Small intestine (tissue), 7 donors: Measurements from ENCODE around the gene LTB4R2. TPM values are rescaled to one million over a fixed set of nuclear protein-coding genes. Genes with fewer than 3 reads are reported as not detected.
"Not testable (repeated sequence)": the region's sequence is repeated elsewhere in the genome, so short reads cannot be mapped to it uniquely, and the experiment has no call there.

Experiments used
- DNase-seq, 2 donors: peaks; one replicate each; pipeline versions ENCODE4 v3.0.0 to v3.0.0-alpha.2; 2013
- FAIRE-seq: peaks from 2 replicates; lab custom pipeline; 2012; peaks lifted over from hg19 to GRCh38; lab: Jason Lieb, UNC
- H3K27ac ChIP-seq, 3 donors: one replicate each; pipeline ENCODE4 v1.5.1; 2013; ENCODE audit warnings: low read length in 2 of 3, mild to moderate bottlenecking in 2 of 3, control low read depth in 1 of 3, inconsistent platforms in 1 of 3, low read depth in 1 of 3, moderate library complexity in 1 of 3
- H3K27me3 ChIP-seq, 3 donors: one replicate each; pipeline ENCODE4 v1.6.1; 2013; ENCODE audit warnings: low read length in 3 of 3, inconsistent platforms in 1 of 3; ENCODE audit not compliant: control insufficient read depth in 3 of 3, insufficient read depth in 3 of 3
- H3K36me3 ChIP-seq, 3 donors: one replicate each; pipeline ENCODE4 v1.6.1; 2013; ENCODE audit warnings: low read length in 3 of 3, inconsistent platforms in 1 of 3, low read depth in 1 of 3, mild to moderate bottlenecking in 1 of 3, moderate library complexity in 1 of 3; ENCODE audit not compliant: control insufficient read depth in 3 of 3, insufficient read depth in 2 of 3
- H3K4me1 ChIP-seq, 3 donors: one replicate each; pipeline ENCODE4 v1.6.1; 2013; ENCODE audit warnings: low read length in 2 of 3, inconsistent platforms in 1 of 3, low read depth in 1 of 3, mild to moderate bottlenecking in 1 of 3, moderate library complexity in 1 of 3; ENCODE audit not compliant: control insufficient read depth in 3 of 3, insufficient read depth in 2 of 3
- H3K4me3 ChIP-seq, 3 donors: one replicate each; pipeline ENCODE4 v1.5.1; 2013; ENCODE audit warnings: low read length in 3 of 3, control low read depth in 1 of 3, inconsistent platforms in 1 of 3, low read depth in 1 of 3, mild to moderate bottlenecking in 1 of 3, moderate library complexity in 1 of 3
- H3K9me3 ChIP-seq, 2 donors: one replicate each; pipeline ENCODE4 v1.6.1; 2013; ENCODE audit warnings: low read depth in 1 of 2, low read length in 1 of 2; ENCODE audit not compliant: control insufficient read depth in 2 of 2, insufficient read depth in 1 of 2
- WGBS, 3 donors: extraction: QIAGEN DNeasy Blood & Tissue Kit; methylation state at CpG; one replicate each; pipeline ENCODE4 v1.1.7; 2013; 5-methylcytosine and 5-hydroxymethylcytosine counted together
- polyA plus RNA-seq, 4 donors: library from polyadenylated mRNA; stranded (reverse) in 3 of 4; unstranded in 1 of 4; fragments of 200-250 nt in 3 of 4; fragments of 120-200 nt in 1 of 4; gene quantifications; one replicate each; pipeline versions ENCODE4 v1.2.1 to v1.2.3, GENCODE V29; 2013
- donor health status: healthy with polysubstance abuse.
- donor health status: control.
- donor health status: control.
- donor health status: Bipolar disorder and iron deficiency.
- donor health status: healthy.

The LTB4R2 gene
- polyA plus RNA-seq, 4 donors = 0.89 to 4.7 (median 2.3) TPM

DNA sequence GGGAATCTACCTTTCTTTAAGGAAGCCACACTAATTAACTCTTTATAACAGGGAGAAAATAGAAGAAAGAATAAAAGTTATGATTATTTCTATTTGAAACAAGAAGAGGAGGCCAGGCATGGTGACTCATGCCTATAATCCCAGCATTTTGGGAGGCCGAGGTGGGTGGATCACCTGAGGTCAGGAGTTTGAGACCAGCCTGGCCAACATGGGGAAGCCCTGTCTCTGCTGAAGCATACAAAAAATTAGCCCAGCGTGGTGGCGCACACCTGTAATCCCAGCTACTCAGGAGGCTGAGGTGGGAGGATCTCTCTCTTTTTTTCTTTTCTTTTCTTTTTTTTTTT is 44.5 kb downstream of the LTB4R2 start:
- Histone ChIP-seq H3K27ac (peak overlapping the region in 1 of 3 donors; percentile 25), H3K4me1 (peaks cover 0 to 19% (median 0%) of the 10 kb centered on the region in 3 donors)
- H3K36me3 ChIP-seq, H3K9me3 ChIP-seq, DNase-seq, H3K27me3 ChIP-seq, H3K4me3 ChIP-seq, FAIRE-seq: not testable (repeated sequence)
- WGBS, 3 donors = 74 to 83% (median 78%) methylated on average over 3 of the region's 3 CpGs

DNA sequence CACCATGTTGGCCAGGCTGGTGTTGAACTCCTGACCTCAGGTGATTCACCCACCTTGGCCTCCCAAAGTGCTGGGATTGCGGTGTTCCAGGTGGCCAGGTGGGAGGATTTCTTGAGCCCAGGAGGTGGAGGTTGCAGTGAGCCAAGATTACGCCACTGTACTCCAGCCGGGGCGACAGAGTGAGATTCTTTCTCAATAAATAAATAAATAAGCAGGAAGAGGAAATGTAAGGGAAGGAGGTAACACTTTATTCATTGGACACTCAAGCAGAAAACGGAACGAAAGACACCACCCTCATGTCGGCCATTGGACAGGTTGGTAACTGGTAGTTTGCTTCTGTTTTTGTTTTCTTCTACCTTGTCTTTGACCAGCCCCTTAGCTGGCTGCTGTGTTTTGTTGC is 45.1 kb downstream of the LTB4R2 start:
- DNase-seq = no peak
- no peak overlapping the region for H3K27ac ChIP-seq
- FAIRE-seq = no peak
- no peak overlapping the region for H3K4me3 ChIP-seq
- no peaks in the 10 kb centered on the region for H3K27me3 ChIP-seq
- H3K4me1 ChIP-seq = peaks cover 0 to 19% (median 0%) of the 10 kb centered on the region in 3 donors
- 87 to 91% (median 89%) methylated on average over 7 of the region's 7 CpGs for WGBS, 3 donors
- no peaks in the 10 kb centered on the region for H3K36me3 ChIP-seq
- H3K9me3 ChIP-seq = peaks cover 0 to under 1% of the 10 kb centered on the region in 2 donors

DNA sequence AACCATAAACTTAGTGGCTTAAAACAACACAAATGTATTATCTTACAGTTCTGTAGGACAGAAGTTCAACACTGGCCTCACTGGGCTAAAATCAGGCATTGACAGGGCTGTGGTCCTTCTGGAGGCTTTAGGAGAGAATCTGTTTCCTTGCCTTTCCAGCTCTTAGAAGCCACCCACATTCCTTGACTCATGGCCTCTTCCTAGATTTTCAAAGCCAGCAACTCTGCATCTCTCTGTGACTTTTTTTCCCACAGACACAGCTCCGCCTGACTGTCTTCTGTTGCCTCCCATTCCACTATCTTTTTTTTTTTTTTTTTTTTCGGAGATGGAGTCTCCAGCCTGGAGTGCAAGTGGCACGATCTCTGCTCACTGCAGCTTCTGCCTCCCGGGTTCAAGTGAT is 46.3 kb downstream of the LTB4R2 start:
- WGBS, 3 donors = 91 to 97% (median 93%) methylated on average over 4 of the region's 4 CpGs
- H3K4me1 ChIP-seq = peaks cover 0 to 19% (median 0%) of the 10 kb centered on the region in 3 donors
- FAIRE-seq = no peak

DNA sequence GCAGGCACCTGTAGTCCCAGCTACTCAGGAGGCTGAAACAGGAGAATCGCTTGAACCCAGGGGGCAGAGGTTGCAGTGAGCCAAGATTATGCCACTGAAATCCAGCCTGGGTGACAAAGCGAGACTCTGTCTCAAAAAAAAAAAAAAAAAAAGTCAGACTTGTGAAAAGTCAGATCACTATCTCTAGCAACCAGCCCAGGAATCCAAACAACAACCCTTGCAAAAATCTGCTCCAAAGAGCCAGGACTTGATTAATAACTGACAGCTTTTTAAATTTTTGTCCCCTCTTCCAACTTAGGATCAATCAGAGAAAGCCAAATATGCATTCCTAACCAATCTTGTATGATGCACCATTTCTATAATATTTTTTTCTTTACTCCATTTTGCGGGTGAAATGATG is 50.3 kb downstream of the LTB4R2 start:
- Histone ChIP-seq H3K9me3 (peaks cover 0 to 5% of the 10 kb centered on the region in 2 donors), H3K27ac (no peak overlapping the region), H3K4me1 (peaks cover 0 to 3% (median 0%) of the 10 kb centered on the region in 3 donors), H3K36me3 (no peaks in the 10 kb centered on the region), H3K27me3 (peaks cover 0 to 3% (median 0%) of the 10 kb centered on the region in 3 donors), H3K4me3 (no peak overlapping the region)
- no peak for DNase-seq
- WGBS, 3 donors = 75 to 94% (median 81%) methylated on average over 3 of the region's 3 CpGs
- no peak for FAIRE-seq

More for the DNA sequence above, 46.3 kb downstream of the LTB4R2 start:
- Histone ChIP-seq H3K27me3 (no peaks in the 10 kb centered on the region), H3K4me3 (no peak overlapping the region), H3K9me3 (peaks cover 0 to 5% of the 10 kb centered on the region in 2 donors), H3K27ac (no peak overlapping the region), H3K36me3 (no peaks in the 10 kb centered on the region)
- no peak for DNase-seq

DNA sequence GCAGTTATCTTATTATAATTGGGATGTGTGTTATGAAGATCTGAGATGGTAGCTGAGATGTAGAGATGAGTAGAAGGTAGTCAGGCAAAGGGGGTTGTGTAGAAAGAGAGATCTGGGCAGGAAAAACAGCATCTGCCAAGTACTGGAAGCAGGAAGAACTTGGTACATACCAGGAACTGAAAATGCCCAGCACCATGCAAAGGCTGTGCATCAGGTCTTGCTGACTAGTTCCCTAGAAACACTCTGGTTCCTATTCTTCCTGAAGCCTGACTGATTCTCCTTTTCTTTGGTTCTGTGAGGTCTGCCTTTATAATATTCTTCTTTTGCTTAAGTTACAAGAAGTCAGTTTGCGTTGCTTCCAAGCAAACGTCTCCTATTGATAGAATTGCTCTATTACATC is 51.4 kb downstream of the LTB4R2 start:
- 69 to 76% (median 75%) methylated on average over 2 of the region's 2 CpGs for WGBS, 3 donors
- DNase-seq (no peak), FAIRE-seq (no peak)
- Histone ChIP-seq H3K27ac (no peak overlapping the region), H3K4me1 (peaks cover 3 to 12% (median 5%) of the 10 kb centered on the region in 3 donors), H3K27me3 (peaks cover 0 to 3% (median 0%) of the 10 kb centered on the region in 3 donors), H3K36me3 (no peaks in the 10 kb centered on the region), H3K9me3 (peaks cover 0 to 5% of the 10 kb centered on the region in 2 donors), H3K4me3 (no peak overlapping the region)

Other genes with a start within 250 kb of the LTB4R2 start
- gene CPNE6, start 238.6 kb upstream of the LTB4R2 start, polyA plus RNA-seq = 10 to 100 TPM in 1 of 4 donors, 1 to 10 TPM in 2, under 1 TPM in 1; 0.03 to 10.7 (median 4.2) TPM
- 100 to 1,000 TPM; 197 to 870 (median 304) TPM for gene PCK2, start 215.8 kb upstream of the LTB4R2 start, polyA plus RNA-seq
- 100 to 1,000 TPM in 2 of 4 donors, 10 to 100 TPM in 2; 72.1 to 122 (median 93.3) TPM for gene DCAF11, start 195.4 kb upstream of the LTB4R2 start, polyA plus RNA-seq
- gene NRL, start 195.2 kb upstream of the LTB4R2 start, polyA plus RNA-seq = 1 to 10 TPM; 1.5 to 4.0 (median 2.7) TPM
- 1 to 10 TPM; 2.4 to 5.8 (median 4.1) TPM for gene FITM1, start 179.5 kb upstream of the LTB4R2 start, polyA plus RNA-seq
- gene PSME1, start 173.9 kb upstream of the LTB4R2 start, polyA plus RNA-seq = 100 to 1,000 TPM; 307 to 576 (median 467) TPM
- gene EMC9, start 168.5 kb upstream of the LTB4R2 start, polyA plus RNA-seq = 10 to 100 TPM; 27.2 to 74.7 (median 41.3) TPM
- 100 to 1,000 TPM; 175 to 997 (median 644) TPM for gene PSME2, start 163.5 kb upstream of the LTB4R2 start, polyA plus RNA-seq
- 10 to 100 TPM; 33.7 to 83.0 (median 48.9) TPM for gene RNF31, start 162.6 kb upstream of the LTB4R2 start, polyA plus RNA-seq
- 10 to 100 TPM; 36.9 to 90.9 (median 63.3) TPM for gene IRF9, start 148.9 kb upstream of the LTB4R2 start, polyA plus RNA-seq
- gene REC8, start 138.1 kb upstream of the LTB4R2 start, polyA plus RNA-seq = 100 to 1,000 TPM in 1 of 4 donors, 10 to 100 TPM in 3; 23.0 to 135 (median 40.7) TPM
- gene IPO4, start 121.3 kb upstream of the LTB4R2 start, polyA plus RNA-seq = 10 to 100 TPM in 2 of 4 donors, 1 to 10 TPM in 2; 3.2 to 24.4 (median 12.5) TPM
- gene TM9SF1, start 114.7 kb upstream of the LTB4R2 start, polyA plus RNA-seq = 10 to 100 TPM in 2 of 4 donors, 1 to 10 TPM in 2; 6.9 to 56.1 (median 23.9) TPM
- gene TSSK4, start 104.4 kb upstream of the LTB4R2 start, polyA plus RNA-seq = 1 to 10 TPM in 1 of 4 donors, under 1 TPM in 1, not detected in 2; 0.04 to 6.9 TPM
- 100 to 1,000 TPM in 1 of 4 donors, 10 to 100 TPM in 3; 70.0 to 121 (median 94.9) TPM for gene CHMP4A, start 96.7 kb upstream of the LTB4R2 start, polyA plus RNA-seq
- 10 to 100 TPM; 18.8 to 31.1 (median 21.4) TPM for gene MDP1, start 94.1 kb upstream of the LTB4R2 start, polyA plus RNA-seq
- gene NEDD8, start 77.8 kb upstream of the LTB4R2 start, polyA plus RNA-seq = 100 to 1,000 TPM; 182 to 225 (median 205) TPM
- 10 to 100 TPM; 57.4 to 94.1 (median 76.0) TPM for gene GMPR2, start 77.2 kb upstream of the LTB4R2 start, polyA plus RNA-seq
- gene TINF2, start 67.5 kb upstream of the LTB4R2 start, polyA plus RNA-seq = 10 to 100 TPM; 33.0 to 42.4 (median 35.8) TPM
- 1 to 10 TPM; 1.5 to 3.4 (median 1.7) TPM for gene TGM1, start 47.0 kb upstream of the LTB4R2 start, polyA plus RNA-seq
- gene RABGGTA, start 38.5 kb upstream of the LTB4R2 start, polyA plus RNA-seq = 10 to 100 TPM; 25.3 to 58.6 (median 36.0) TPM
- gene DHRS1, start 10.4 kb upstream of the LTB4R2 start, polyA plus RNA-seq = 10 to 100 TPM; 45.2 to 95.7 (median 66.5) TPM
- gene NOP9, start 10.3 kb upstream of the LTB4R2 start, polyA plus RNA-seq = 10 to 100 TPM in 3 of 4 donors, 1 to 10 TPM in 1; 9.7 to 22.5 (median 16.0) TPM
- gene CIDEB, start 2.2 kb upstream of the LTB4R2 start, polyA plus RNA-seq = 100 to 1,000 TPM in 2 of 4 donors, 10 to 100 TPM in 2; 31.2 to 273 (median 139) TPM
- 10 to 100 TPM in 2 of 4 donors, 1 to 10 TPM in 2; 5.1 to 37.0 (median 15.8) TPM for gene LTB4R, start 1.4 kb downstream of the LTB4R2 start, polyA plus RNA-seq
- gene ADCY4, start 24.9 kb downstream of the LTB4R2 start, polyA plus RNA-seq = 10 to 100 TPM in 1 of 4 donors, 1 to 10 TPM in 3; 3.4 to 16.4 (median 6.1) TPM
- gene RIPK3, start 29.9 kb downstream of the LTB4R2 start, polyA plus RNA-seq = 10 to 100 TPM; 16.7 to 58.6 (median 33.6) TPM
- gene NFATC4, start 58.0 kb downstream of the LTB4R2 start, polyA plus RNA-seq = 10 to 100 TPM; 11.2 to 45.1 (median 29.1) TPM
- gene NYNRIN, start 88.9 kb downstream of the LTB4R2 start, polyA plus RNA-seq = 10 to 100 TPM in 1 of 4 donors, 1 to 10 TPM in 1, under 1 TPM in 2; 0.22 to 53.2 (median 3.9) TPM
- 1 to 10 TPM in 2 of 4 donors, under 1 TPM in 1, not detected in 1; 0.27 to 4.8 (median 1.9) TPM for gene CBLN3, start 119.5 kb downstream of the LTB4R2 start, polyA plus RNA-seq
- gene KHNYN, start 119.8 kb downstream of the LTB4R2 start, polyA plus RNA-seq = 10 to 100 TPM; 21.3 to 75.6 (median 36.4) TPM
- 10 to 100 TPM; 41.4 to 52.6 (median 50.2) TPM for gene SDR39U1, start 132.6 kb downstream of the LTB4R2 start, polyA plus RNA-seq
- gene CMA1, start 198.1 kb downstream of the LTB4R2 start, polyA plus RNA-seq = 1 to 10 TPM in 2 of 4 donors, not detected in 2; 1.1 to 1.4 TPM